ENCODE results near the gene DET1.
"Not testable (repeated sequence)": the region's sequence is repeated elsewhere in the genome, so short reads cannot be mapped to it uniquely, and the experiment has no call there.

Gene DET1

DNA sequence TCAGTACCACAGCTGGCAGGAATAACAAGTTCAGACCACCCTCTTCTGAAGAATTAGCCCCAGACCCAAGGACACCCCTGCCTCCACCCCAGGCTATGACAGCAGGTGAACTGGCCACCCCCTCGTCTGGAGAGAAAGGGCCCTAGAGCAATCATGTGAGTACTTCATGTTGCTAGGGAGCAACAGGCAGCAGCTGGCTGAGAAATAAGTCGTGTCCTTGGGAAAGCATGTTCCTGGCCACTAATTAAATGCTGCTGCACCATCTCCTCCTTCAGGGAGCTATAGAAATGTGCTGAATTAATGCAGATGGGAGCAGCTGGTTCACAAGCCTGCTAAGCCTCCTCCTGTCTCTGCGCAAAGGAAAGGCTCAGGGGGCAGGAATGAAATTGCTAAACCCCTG lies 47.5 kb downstream of the DET1 start:
- in situ Hi-C loops (cut with MboI; ENCODE audit: low sequenced_read_pairs): no loop called here

GRCh38 chr15:88497109-88497765 lies 49.2 kb downstream of the DET1 start:
- in situ Hi-C loops (cut with MboI; ENCODE audit: low sequenced_read_pairs): no loop called here

DNA sequence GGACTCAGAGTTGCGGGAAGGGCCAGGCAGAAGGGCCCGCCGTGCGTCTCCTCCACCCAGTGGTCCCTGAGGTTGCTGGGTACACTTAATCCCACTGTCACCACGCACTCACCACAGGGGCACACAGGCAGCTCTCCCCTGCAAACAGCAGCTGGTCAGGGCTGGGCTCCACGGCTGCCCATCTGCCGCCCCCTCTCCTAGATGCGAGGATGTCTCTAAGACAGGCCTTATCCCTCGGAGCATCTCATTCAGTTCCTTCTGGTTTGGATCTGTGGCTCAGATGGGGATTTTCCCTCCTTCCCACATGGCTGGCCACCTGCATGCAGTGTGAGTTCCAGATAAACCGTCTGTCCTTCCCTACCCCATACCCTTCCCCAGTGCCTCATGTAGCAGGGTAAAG lies 52.6 kb downstream of the DET1 start:
- in situ Hi-C loops (cut with MboI; ENCODE audit: low sequenced_read_pairs): no loop called here

- in situ Hi-C loops (cut with MboI; ENCODE audit: low sequenced_read_pairs): no loop called here
These were observed 55.3 kb downstream of the DET1 start for GRCh38 chr15:88491158-88491557.

GRCh38 chr15:88490036-88490435 lies 56.4 kb downstream of the DET1 start:
- in situ Hi-C loops (cut with MboI; ENCODE audit: low sequenced_read_pairs): no loop called here

GRCh38 chr15:88489321-88489720 lies 57.2 kb downstream of the DET1 start:
- in situ Hi-C loops (cut with MboI; ENCODE audit: low sequenced_read_pairs): no loop called here

GRCh38 chr15:88487796-88488523 lies 58.5 kb downstream of the DET1 start:
- in situ Hi-C loops (cut with MboI; ENCODE audit: low sequenced_read_pairs): no loop called here

- in situ Hi-C loops (cut with MboI; ENCODE audit: low sequenced_read_pairs): no loop called here
These were observed 59.2 kb downstream of the DET1 start for GRCh38 chr15:88487178-88487795.

GRCh38 chr15:88484682-88485331 lies 61.7 kb downstream of the DET1 start:
- in situ Hi-C loops (cut with MboI; ENCODE audit: low sequenced_read_pairs): no loop called here

DNA sequence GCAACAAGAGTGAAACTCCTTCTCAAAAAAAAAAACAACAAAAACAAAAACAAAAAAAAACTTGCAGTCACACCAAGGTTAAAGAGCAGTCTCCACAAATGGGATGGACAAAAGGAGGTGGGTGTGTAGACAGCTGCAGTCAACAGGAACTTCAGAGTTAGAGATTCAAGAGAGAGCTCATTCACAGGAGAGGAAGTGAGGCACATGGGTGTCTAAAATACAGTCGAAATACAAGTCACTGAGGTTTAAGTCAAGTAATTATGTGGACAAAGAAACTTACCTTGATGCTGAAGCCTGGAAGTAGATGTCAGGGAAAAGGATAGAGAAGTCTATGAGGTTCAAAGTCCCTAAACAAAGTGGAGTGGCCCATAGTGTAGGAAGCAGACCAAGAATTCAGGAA lies 64.2 kb downstream of the DET1 start:
- in situ Hi-C loops (cut with MboI; ENCODE audit: low sequenced_read_pairs): no loop called here

GRCh38 chr15:88480981-88481380 lies 65.5 kb downstream of the DET1 start:
- in situ Hi-C loops (cut with MboI; ENCODE audit: low sequenced_read_pairs): no loop called here

- in situ Hi-C loops (cut with MboI; ENCODE audit: low sequenced_read_pairs): loop anchor here (5.0 kb wide), 1 partner anchor 138 kb away; no protein-coding TSS in a partner anchor
These were observed 67.3 kb downstream of the DET1 start for GRCh38 chr15:88479169-88479568.

- in situ Hi-C loops (cut with MboI; ENCODE audit: low sequenced_read_pairs): loop anchor here (5.0 kb wide), 1 partner anchor 139 kb away; no protein-coding TSS in a partner anchor
These were observed 68.6 kb downstream of the DET1 start for GRCh38 chr15:88477904-88478303.

GRCh38 chr15:88477126-88477525 lies 69.4 kb downstream of the DET1 start:
- in situ Hi-C loops (cut with MboI; ENCODE audit: low sequenced_read_pairs): loop anchor here (5.0 kb wide), 1 partner anchor 140 kb away; no protein-coding TSS in a partner anchor

DNA sequence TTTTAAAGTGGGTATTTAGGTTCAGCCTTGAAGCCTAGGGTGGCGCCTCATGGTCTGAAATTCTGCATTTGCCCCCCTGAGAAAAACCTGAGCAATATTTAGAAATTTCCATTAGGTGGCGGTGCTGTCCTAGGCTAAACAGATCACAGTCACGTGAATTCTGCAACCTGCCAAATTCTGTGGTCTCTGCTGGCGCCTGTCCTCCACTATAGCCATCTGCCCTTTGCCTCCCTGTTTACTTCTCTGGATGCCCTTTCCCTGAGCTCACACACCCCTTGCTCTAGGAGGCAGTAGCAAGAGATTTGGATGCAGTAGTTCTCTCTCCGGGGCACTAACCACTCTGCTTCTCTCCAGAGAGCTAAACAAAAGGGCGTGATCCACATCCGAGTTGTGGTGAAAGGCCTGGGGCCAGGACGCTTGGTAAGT lies 69.8 kb downstream of the DET1 start:
- in situ Hi-C loops (cut with MboI; ENCODE audit: low sequenced_read_pairs): loop anchor here (5.0 kb wide), 1 partner anchor 141 kb away; no protein-coding TSS in a partner anchor

GRCh38 chr15:88473661-88474293 lies 72.7 kb downstream of the DET1 start:
- in situ Hi-C loops (cut with MboI; ENCODE audit: low sequenced_read_pairs): not testable (repeated sequence)

GRCh38 chr15:88472225-88472624 lies 74.3 kb downstream of the DET1 start:
- in situ Hi-C loops (cut with MboI; ENCODE audit: low sequenced_read_pairs): no loop called here

DNA sequence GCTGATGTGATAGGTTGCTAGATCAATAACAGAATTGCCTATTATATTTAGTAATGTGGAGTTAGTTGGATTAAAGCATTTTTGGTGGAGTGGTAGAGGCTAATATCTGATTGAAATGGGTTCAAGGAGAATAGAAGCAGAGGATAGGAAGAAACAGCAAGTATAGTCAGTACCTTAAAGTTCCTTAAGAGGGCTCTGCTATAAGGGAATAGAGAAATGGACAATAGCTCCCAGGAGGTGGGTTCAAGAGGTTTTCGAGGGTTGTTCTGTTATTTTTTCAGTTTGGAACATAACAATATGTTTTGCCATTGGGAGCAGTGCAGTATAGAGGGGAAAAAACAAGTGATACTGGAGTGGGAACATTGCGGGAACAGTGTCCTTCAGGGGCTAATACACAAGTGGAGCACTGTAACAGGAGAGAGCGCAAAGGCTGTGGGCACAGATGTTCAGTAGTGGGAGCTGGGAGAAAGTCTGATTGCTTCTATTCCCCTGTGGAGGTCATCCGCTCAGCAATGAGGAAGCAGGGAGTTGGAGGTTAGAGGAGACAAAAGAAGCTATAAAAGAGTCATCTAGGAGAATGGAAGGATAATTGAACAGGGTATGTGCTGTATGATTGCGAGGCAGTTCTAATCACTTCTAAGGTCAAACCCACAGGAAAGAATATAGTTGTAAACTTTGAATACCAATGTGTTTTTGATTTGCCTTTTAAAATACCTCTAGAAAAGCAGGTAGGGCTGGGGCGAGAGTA lies 75.7 kb downstream of the DET1 start:
- in situ Hi-C loops (cut with MboI; ENCODE audit: low sequenced_read_pairs): no loop called here

DNA sequence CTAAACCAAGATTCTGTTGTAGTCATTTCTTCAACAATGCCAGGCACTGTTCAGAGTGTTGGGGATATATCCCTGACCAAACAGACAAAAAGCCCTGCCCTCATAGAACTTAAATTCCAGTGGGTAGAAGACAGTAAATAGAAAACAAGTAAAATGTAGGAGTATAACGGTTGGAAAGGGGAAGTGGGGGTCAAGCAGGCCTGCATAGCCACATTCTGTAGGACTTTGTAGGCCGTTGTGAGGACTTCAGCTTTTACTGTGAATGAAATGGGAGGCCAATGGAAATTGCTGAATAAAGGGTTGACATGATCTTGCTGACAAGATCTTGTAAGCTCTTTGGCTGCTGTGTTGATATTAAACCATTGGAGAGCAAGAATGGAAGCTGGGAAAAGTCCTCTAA lies 77.2 kb downstream of the DET1 start:
- in situ Hi-C loops (cut with MboI; ENCODE audit: low sequenced_read_pairs): no loop called here

GRCh38 chr15:88468721-88469120 lies 77.8 kb downstream of the DET1 start:
- in situ Hi-C loops (cut with MboI; ENCODE audit: low sequenced_read_pairs): not testable (repeated sequence)
